ENCODE results near the gene SEMA4D.

- no peak for TF ChIP-seq EZH2 (IDR thresholded peaks at IDR 0.05; ENCODE audit: borderline replicate concordance, low read depth, low read length, severe bottlenecking)
- TF ChIP-seq CTCF (IDR thresholded peaks at IDR 0.05; ENCODE audit: borderline replicate concordance, extremely low read depth, low read length, poor library complexity, severe bottlenecking) = no peak
Measured at GRCh38 chr9:89477811-89478630, 19.9 kb downstream of the SEMA4D start.
